BLaER1 treated with 17β-estradiol and CSF1 and Interleukin-3, amounts not matched to agents 10 nM and 100 nM (cell line): ENCODE data around the gene SGCE.
"Not testable (repeated sequence)": the region's sequence is repeated elsewhere in the genome, so short reads cannot be mapped to it uniquely, and the experiment has no call there.

Experiments
- H3K27ac ChIP-seq, 11 experiments: shearing (Covaris generic); formaldehyde crosslinking; 2 replicates each; pipeline ENCODE4 v1.8.1; 2022
- H3K27me3 ChIP-seq, 11 experiments: shearing (Covaris generic); formaldehyde crosslinking; 2 replicates each; pipeline ENCODE4 v1.8.1; 2022
- H3K36me3 ChIP-seq, 11 experiments: shearing (Covaris generic); formaldehyde crosslinking; 2 replicates each; pipeline ENCODE4 v1.8.1; 2022
- H3K4me1 ChIP-seq, 10 experiments: shearing (Covaris generic); formaldehyde crosslinking; 2 replicates each; pipeline ENCODE4 v1.8.1; 2022
- H3K4me2 ChIP-seq, 11 experiments: shearing (Covaris generic); formaldehyde crosslinking; 2 replicates each; pipeline ENCODE4 v1.8.1; 2022
- H3K4me3 ChIP-seq, 10 experiments: shearing (Covaris generic); formaldehyde crosslinking; 2 replicates each; pipeline ENCODE4 v1.8.1; 2022
- H3K9ac ChIP-seq, 11 experiments: shearing (Covaris generic); formaldehyde crosslinking; 2 replicates each; pipeline ENCODE4 v1.8.1; 2022
- H3K9me3 ChIP-seq, 11 experiments: shearing (Covaris generic); formaldehyde crosslinking; replicated peaks in 1 of 11; 2 replicates each; pipeline ENCODE4 v1.8.1; 2022
- H4K20me1 ChIP-seq, 11 experiments: shearing (Covaris generic); formaldehyde crosslinking; 2 replicates each; pipeline ENCODE4 v1.8.1; 2022
- Cebpa-rat ChIP-seq, 11 experiments: shearing (Covaris generic); IDR thresholded peaks; 2 replicates each; pipeline ENCODE4 v1.8.1; 2022

The SGCE gene, protein sequence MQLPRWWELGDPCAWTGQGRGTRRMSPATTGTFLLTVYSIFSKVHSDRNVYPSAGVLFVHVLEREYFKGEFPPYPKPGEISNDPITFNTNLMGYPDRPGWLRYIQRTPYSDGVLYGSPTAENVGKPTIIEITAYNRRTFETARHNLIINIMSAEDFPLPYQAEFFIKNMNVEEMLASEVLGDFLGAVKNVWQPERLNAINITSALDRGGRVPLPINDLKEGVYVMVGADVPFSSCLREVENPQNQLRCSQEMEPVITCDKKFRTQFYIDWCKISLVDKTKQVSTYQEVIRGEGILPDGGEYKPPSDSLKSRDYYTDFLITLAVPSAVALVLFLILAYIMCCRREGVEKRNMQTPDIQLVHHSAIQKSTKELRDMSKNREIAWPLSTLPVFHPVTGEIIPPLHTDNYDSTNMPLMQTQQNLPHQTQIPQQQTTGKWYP

DNA sequence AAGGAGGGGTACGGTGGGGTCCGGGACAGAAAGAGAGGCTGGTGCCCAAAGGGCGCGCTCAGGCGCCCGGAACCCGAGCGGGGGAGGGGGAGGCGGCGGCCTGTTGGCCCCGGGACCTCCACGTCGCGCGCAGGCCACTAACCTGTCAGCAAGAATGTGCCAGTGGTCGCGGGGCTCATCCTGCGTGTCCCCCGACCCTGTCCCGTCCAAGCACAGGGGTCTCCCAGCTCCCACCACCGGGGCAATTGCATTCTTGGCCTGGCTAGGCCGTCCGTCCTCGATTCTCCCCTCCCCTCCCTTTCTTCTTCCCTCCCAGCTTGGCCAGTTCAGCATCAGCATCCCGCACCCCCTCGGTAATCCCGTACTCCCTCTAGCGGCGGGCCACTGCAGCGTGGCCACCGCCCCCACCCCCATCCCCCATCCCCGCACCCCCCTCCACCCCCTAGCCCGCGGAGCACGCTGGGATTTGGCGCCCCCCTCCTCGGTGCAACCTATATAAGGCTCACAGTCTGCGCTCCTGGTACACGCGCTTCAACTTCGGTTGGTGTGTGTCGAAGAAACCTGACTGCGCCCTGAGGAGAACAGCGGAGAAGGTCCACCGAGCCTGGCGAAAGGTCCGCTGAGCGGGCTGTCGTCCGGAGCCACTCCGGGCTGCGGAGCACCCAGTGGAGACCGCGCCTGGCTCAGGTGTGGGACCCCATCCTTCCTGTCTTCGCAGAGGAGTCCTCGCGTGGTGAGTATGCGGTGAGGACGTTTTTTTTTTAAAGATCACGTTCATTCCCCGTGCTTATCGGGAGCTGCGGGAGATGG, at the start of gene SGCE:
Gene SGCE, minus strand, starts transcription at position 286 of the 810 bp plus-strand sequence. Its CDS starts 35 bp downstream, at position 251.
- Histone ChIP-seq H3K27ac (peak within 1 kb of the TSS in 9 of 11 experiments; percentile 54 to 78 (median 74); a peak in 18 of 22 replicates), H3K4me2 (peak within 1 kb of the TSS; percentile 75 to 94 (median 87))

GRCh38 chr7:94705155-94706021, 49.5 kb upstream of the SGCE start:
- H3K4me2 ChIP-seq, H3K27me3 ChIP-seq, H3K9me3 ChIP-seq, H3K36me3 ChIP-seq, H3K9ac ChIP-seq, H3K27ac ChIP-seq, H4K20me1 ChIP-seq, H3K4me3 ChIP-seq, H3K4me1 ChIP-seq: not testable (repeated sequence)

More for the DNA sequence above, at the start of gene SGCE:
- Histone ChIP-seq H3K9me3 (peaks cover 0 to 25% (median 20%) of the 10 kb centered on the region in 11 experiments; a peak in 15 of 22 replicates), H3K27me3 (peaks cover 7 to 25% (median 16%) of the 10 kb centered on the region in 11 experiments; a peak in 16 of 22 replicates), H3K36me3 (no peaks in the 10 kb centered on the region), H3K9ac (peak within 1 kb of the TSS; percentile 57 to 82 (median 77); a peak in 21 of 22 replicates), H4K20me1 (no peaks in the 10 kb centered on the region), H3K4me1 (peaks cover 0 to 15% (median 9%) of the 10 kb centered on the region in 10 experiments; a peak in 8 of 20 replicates), H3K4me3 (peak within 1 kb of the TSS; percentile 55 to 75 (median 67))
- no peak for TF ChIP-seq Cebpa-rat (IDR thresholded peaks at IDR 0.05)

DNA sequence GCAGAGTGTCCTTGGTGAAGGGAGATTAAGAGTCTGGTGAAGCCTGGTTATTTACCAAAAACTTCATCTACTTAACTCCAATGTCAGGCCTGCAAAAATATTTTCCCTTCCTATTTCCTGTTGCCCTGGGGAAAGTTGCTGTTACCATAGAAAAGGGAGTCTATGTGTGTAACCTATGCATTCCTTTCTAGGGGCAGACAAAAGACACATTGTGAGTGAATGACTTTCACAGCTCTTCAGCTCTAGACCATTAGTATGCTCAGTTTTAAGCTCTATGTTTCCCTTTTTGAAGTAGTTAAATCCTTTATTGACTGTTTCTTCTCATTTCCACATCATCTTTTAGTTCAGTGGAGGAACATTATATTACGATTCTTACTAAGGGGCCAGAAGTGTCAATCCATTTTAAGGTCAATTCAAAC, 45.6 kb upstream of the SGCE start:
- Histone ChIP-seq H3K9ac (no peak overlapping the region), H3K27me3 (no peaks in the 10 kb centered on the region), H3K27ac (no peak overlapping the region), H3K36me3 (no peaks in the 10 kb centered on the region), H3K9me3 (no peaks in the 10 kb centered on the region), H3K4me3 (no peak overlapping the region), H4K20me1 (no peaks in the 10 kb centered on the region), H3K4me2 (no peak overlapping the region), H3K4me1 (peaks cover 0 to 18% (median 0%) of the 10 kb centered on the region in 10 experiments; a peak in 4 of 20 replicates)
- no peak for TF ChIP-seq Cebpa-rat (IDR thresholded peaks at IDR 0.05)

DNA sequence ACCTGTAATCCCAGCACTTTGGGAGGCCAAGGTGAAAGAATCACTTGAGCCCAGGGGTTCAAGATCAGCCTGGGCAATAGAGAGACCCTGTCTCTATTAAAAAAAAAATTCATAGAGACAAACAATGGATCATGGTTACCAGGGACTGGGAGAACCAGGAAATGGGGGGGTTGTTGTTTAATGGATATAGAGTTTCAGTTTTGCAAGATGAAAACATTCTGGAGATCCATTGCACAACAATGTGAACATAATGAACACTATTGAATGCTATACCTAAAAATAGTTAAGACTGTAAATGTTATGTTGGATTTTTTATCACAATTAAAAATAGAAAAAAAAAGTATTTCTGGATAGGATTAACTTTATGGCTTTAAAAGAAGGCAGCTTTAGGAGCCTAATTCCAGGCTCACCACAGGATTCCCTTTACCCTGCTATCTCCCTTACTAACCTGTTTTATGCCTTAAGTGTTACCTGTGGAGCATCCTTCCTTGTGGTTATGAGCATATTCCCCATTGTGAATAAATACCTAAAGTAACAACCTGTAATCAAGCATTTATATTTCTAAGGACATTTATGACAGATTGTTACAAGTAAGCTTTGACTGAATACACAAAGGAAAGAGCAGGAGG, 45.1 kb upstream of the SGCE start:
- Histone ChIP-seq H3K9ac (no peak overlapping the region), H3K9me3 (no peaks in the 10 kb centered on the region)

DNA sequence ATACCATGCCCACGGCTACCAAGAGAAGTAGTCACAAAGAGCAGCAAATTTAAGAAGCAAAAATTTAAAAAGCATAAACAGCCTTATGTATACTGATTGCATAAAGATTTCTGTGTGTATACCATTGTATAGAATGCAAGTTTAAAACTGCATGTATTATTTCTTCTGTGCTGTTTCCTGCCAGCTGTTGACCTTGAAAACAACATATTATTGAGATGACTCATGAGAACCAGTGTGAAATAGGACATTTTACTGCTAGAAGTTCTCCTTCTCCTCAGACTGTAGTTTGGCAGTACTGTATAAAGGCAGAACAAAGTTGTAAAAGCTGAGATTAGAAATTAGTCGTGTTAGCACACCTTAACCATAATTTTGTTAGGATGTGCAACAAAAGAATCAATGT, 42.3 kb upstream of the SGCE start:
- no peak for TF ChIP-seq Cebpa-rat (IDR thresholded peaks at IDR 0.05)
- no peak overlapping the region for H3K27ac ChIP-seq

More for the DNA sequence above, 45.1 kb upstream of the SGCE start:
- H4K20me1 ChIP-seq: no peaks in the 10 kb centered on the region
- no peak overlapping the region for H3K4me3 ChIP-seq
- H3K4me2 ChIP-seq: no peak overlapping the region
- H3K4me1 ChIP-seq: peaks cover 0 to 18% (median 0%) of the 10 kb centered on the region in 10 experiments; a peak in 4 of 20 replicates
- H3K36me3 ChIP-seq: no peaks in the 10 kb centered on the region
- H3K27me3 ChIP-seq: no peaks in the 10 kb centered on the region
- TF ChIP-seq Cebpa-rat (IDR thresholded peaks at IDR 0.05): no peak
- H3K27ac ChIP-seq: no peak overlapping the region

DNA sequence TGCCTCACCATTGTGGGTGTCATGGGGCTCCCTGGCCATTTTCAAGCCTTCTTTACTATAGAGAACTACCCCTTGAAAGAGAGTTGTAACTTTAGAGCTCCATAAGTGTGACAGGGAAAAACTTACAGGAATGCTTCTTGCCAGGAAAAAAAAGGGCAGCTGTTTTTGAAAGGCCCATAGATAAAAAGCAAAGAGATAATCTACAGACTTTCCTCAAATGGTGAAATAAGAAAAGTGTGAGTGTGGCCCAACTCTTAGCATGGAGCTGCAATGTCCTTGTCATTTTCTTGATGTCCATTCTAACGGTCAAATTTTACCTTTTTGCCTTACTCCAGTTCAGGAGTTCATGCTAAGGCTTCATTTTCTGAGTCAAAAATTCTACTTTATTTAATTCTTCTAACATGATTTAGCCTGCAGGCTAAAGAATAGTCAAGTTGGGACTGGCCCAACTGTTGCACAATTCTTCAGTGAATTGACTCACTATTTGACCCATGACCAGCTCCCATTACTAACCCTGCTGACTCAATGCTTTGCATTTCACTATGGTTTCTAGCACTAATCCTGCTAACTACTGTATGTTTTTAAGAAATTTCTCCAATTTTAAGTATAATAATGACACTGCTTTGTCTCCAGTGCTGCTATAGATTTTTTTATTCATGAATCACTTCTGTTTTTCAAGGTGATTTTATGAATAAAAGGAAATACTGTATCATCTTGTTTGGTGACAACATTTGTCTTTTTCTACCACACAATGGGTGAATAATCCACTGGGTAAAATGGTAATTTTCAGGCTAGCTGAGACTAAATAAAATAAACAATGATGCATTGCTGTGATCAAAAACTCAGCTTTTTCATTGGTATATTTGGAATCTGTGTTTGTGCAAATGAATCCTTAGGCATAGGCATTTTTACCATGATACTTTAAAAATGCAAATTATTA, 41.4 kb upstream of the SGCE start:
- no peak overlapping the region for H3K4me3 ChIP-seq
- peaks cover 0 to 18% (median 0%) of the 10 kb centered on the region in 10 experiments; a peak in 4 of 20 replicates for H3K4me1 ChIP-seq
- no peaks in the 10 kb centered on the region for H3K36me3 ChIP-seq
- H4K20me1 ChIP-seq: no peaks in the 10 kb centered on the region
- H3K9ac ChIP-seq: no peak overlapping the region
- H3K9me3 ChIP-seq: no peaks in the 10 kb centered on the region
- peak overlapping the region in 1 of 11 experiments; percentile 32; a peak in 2 of 22 replicates for H3K4me2 ChIP-seq
- peak overlapping the region in 1 of 11 experiments; percentile 22; a peak in 1 of 22 replicates for H3K27ac ChIP-seq
- TF ChIP-seq Cebpa-rat (IDR thresholded peaks at IDR 0.05): peak in 1 of 11 experiments; percentile 61; a peak in 1 of 22 replicates
- H3K27me3 ChIP-seq: no peaks in the 10 kb centered on the region

More for the DNA sequence above, 42.3 kb upstream of the SGCE start:
- H3K4me2 ChIP-seq: 0 out of 22 replicates have a peak overlapping the region, but pooled peaks of 1 of the 11 experiments have one; percentile 1
- no peaks in the 10 kb centered on the region for H3K36me3 ChIP-seq
- no peak overlapping the region for H3K9ac ChIP-seq
- no peaks in the 10 kb centered on the region for H3K27me3 ChIP-seq
- no peaks in the 10 kb centered on the region for H4K20me1 ChIP-seq
- no peaks in the 10 kb centered on the region for H3K9me3 ChIP-seq
- peaks cover 0 to 18% (median 0%) of the 10 kb centered on the region in 10 experiments; a peak in 4 of 20 replicates for H3K4me1 ChIP-seq
- no peak overlapping the region for H3K4me3 ChIP-seq

DNA sequence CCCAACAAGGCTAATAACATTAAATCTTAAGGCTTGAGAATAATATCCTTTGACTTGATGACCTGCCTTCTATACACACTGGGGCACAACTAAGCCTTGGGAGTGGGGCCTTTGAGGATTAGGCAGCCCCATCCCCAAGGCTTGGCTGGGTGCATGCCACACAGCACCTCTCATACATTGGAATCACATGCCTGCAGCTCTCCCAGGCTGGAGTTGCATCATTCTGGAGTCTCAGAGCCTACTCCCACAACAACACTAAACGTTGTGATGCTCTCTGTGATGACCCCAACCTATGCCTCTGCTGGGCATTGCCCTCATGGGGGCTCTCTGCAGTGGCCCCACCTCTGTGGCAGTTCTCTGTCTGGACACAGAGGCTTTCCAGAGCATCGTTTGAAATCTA, 31.9 kb upstream of the SGCE start:
- no peaks in the 10 kb centered on the region for H3K27me3 ChIP-seq
- TF ChIP-seq Cebpa-rat (IDR thresholded peaks at IDR 0.05): no peak
- no peak overlapping the region for H3K4me2 ChIP-seq
- no peaks in the 10 kb centered on the region for H3K36me3 ChIP-seq
- H3K4me3 ChIP-seq: no peak overlapping the region
- no peak overlapping the region for H3K9ac ChIP-seq
- H3K4me1 ChIP-seq: no peaks in the 10 kb centered on the region
- H3K27ac ChIP-seq: no peak overlapping the region
- H3K9me3 ChIP-seq: no peaks in the 10 kb centered on the region
- H4K20me1 ChIP-seq: no peaks in the 10 kb centered on the region
